WTC11 (cell line): ENCODE data around the gene RAET1E.

Source experiments
- CREM ChIP-seq: sonication (generic); formaldehyde crosslinking; IDR thresholded peaks from 2 replicates; pipeline ENCODE4 v1.8.1; 2022; ENCODE audit warnings: mild to moderate bottlenecking, missing genetic modification reagents, moderate library complexity
- CTCF ChIP-seq: fragments of 200-600 bp; IDR thresholded peaks from 2 replicates; pipeline ENCODE4 v1.8.0; 2022; ENCODE audit warnings: antibody characterized with exemption
- FOXP1 ChIP-seq: sonication (generic); formaldehyde crosslinking; IDR thresholded peaks from 2 replicates; pipeline ENCODE4 v1.8.0; 2022; ENCODE audit warnings: missing genetic modification reagents, mild to moderate bottlenecking, moderate library complexity, borderline replicate concordance
- MAX ChIP-seq: sonication (generic); formaldehyde crosslinking; IDR thresholded peaks from 2 replicates; pipeline ENCODE4 v1.8.0; 2022; ENCODE audit warnings: mild to moderate bottlenecking, missing genetic modification reagents
- MYBL2 ChIP-seq: sonication (generic); formaldehyde crosslinking; IDR thresholded peaks from 2 replicates; pipeline ENCODE4 v1.8.1; 2023; ENCODE audit warnings: mild to moderate bottlenecking, moderate library complexity, missing genetic modification reagents
- NFYB ChIP-seq: sonication (generic); formaldehyde crosslinking; conservative IDR thresholded peaks from 2 replicates; pipeline ENCODE4 v1.8.0; 2022; ENCODE audit warnings: low read depth, missing genetic modification reagents
- NR1H2 ChIP-seq: sonication (generic); formaldehyde crosslinking; IDR thresholded peaks from 2 replicates; pipeline ENCODE4 v1.9.0; 2021; ENCODE audit warnings: mild to moderate bottlenecking, moderate library complexity, missing genetic modification reagents
- SP1 ChIP-seq: sonication (generic); formaldehyde crosslinking; conservative IDR thresholded peaks from 2 replicates; pipeline ENCODE4 v1.8.1; 2022; ENCODE audit warnings: missing genetic modification reagents
- ZBTB21 ChIP-seq: sonication (generic); formaldehyde crosslinking; IDR thresholded peaks from 2 replicates; pipeline ENCODE4 v1.8.1; 2023; ENCODE audit warnings: mild to moderate bottlenecking, missing genetic modification reagents, borderline replicate concordance
- ZNF317 ChIP-seq: sonication (generic); formaldehyde crosslinking; IDR thresholded peaks from 2 replicates; pipeline ENCODE4 v1.8.1; 2023; ENCODE audit warnings: low read depth, mild to moderate bottlenecking, moderate library complexity, missing genetic modification reagents, borderline replicate concordance

GRCh38 chr6:149925253-149925973 lies 27.5 kb upstream of the RAET1E start:
- no peak for TF ChIP-seq CTCF
- no peak for TF ChIP-seq ZBTB21
- TF ChIP-seq MYBL2 (CRISPR knock-in tag) = no peak
- no peak for TF ChIP-seq FOXP1
- TF ChIP-seq MAX (CRISPR knock-in tag) = no peak
- TF ChIP-seq SP1 (CRISPR knock-in tag) = no peak
- TF ChIP-seq CREM (CRISPR knock-in tag) = no peak
- TF ChIP-seq ZNF317 (CRISPR knock-in tag) = no peak
- no peak for TF ChIP-seq NFYB (CRISPR knock-in tag)
- no peak for TF ChIP-seq NR1H2 (CRISPR knock-in tag)
